DOHH2 (cell line): ENCODE measurements around the gene BICC1.

ENCODE experiments used
- EZH2phosphoT487 ChIP-seq: fragments of 200-600 bp; sonication (generic); IDR thresholded peaks from 2 replicates; pipeline ENCODE4 v1.6.1; 2017; ENCODE audit warnings: borderline replicate concordance, mild to moderate bottlenecking, antibody characterized with exemption, low read length, moderate library complexity, mixed read lengths
- TF ChIP-seq, protein P1 (sequence below): fragments of 200-600 bp; sonication (generic); IDR thresholded peaks from one replicate; pipeline ENCODE4 v1.5.1; 2014; ENCODE audit warnings: antibody characterized with exemption, mild to moderate bottlenecking, low read depth, low read length; ENCODE audit not compliant: poor library complexity, severe bottlenecking

DNA sequence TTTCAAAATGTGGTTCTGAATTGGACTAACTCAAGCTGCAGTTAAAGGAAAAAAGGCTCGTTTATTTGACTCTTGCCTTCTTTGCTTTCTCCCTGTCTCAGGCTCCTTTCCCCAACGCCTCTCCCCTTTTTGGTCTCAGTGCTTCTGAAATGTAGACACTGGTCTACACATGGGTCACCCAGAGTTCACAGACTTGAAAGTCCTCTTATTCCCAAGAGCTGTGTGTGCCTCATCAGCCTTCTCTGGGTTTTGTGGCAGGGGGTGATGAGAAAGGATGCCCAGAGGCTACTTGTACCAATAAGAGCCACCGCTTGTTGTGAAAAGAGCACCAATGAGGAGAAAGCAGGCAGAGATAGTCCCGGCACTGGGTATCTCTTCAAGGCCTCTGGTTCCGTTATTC is 125.7 kb downstream of the BICC1 start:
- no peak for TF ChIP-seq EZH2phosphoT487
- TF ChIP-seq, protein P1, sequence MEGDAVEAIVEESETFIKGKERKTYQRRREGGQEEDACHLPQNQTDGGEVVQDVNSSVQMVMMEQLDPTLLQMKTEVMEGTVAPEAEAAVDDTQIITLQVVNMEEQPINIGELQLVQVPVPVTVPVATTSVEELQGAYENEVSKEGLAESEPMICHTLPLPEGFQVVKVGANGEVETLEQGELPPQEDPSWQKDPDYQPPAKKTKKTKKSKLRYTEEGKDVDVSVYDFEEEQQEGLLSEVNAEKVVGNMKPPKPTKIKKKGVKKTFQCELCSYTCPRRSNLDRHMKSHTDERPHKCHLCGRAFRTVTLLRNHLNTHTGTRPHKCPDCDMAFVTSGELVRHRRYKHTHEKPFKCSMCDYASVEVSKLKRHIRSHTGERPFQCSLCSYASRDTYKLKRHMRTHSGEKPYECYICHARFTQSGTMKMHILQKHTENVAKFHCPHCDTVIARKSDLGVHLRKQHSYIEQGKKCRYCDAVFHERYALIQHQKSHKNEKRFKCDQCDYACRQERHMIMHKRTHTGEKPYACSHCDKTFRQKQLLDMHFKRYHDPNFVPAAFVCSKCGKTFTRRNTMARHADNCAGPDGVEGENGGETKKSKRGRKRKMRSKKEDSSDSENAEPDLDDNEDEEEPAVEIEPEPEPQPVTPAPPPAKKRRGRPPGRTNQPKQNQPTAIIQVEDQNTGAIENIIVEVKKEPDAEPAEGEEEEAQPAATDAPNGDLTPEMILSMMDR: no peak
